ENCODE data around the gene SREBF1. TPM values are rescaled to one million over a fixed set of nuclear protein-coding genes. Genes with fewer than 3 reads are reported as not detected.
A peak's percentile ranks its signal among the peaks of the same experiment; 100 is the strongest.

Gene SREBF1
- total RNA-seq, 2 donors from 2014 or later = 192 to 209 TPM

- H3K27me3 Mint-ChIP-seq (ENCODE audit: low read depth) = no peaks in the 10 kb centered on the region
- no peak for DNase-seq
- no peak overlapping the region for H3K27ac Mint-ChIP-seq
- no peak overlapping the region for H3K4me3 Mint-ChIP-seq
- H3K36me3 Mint-ChIP-seq (ENCODE audit: insufficient read depth in 2 of 2) = peaks cover 0 to 1% of the 10 kb centered on the region in 2 donors
- ATAC-seq (replicated peaks in 1 of 2) = no peak
- H3K4me1 Mint-ChIP-seq (ENCODE audit: low read depth) = peaks cover 9% of the 10 kb centered on the region
- H3K9me3 Mint-ChIP-seq = no peaks in the 10 kb centered on the region
Observed at GRCh38 chr17:17806035-17806434, 30.8 kb downstream of the SREBF1 start.

GRCh38 chr17:17805575-17805974, 31.2 kb downstream of the SREBF1 start:
- peak in 1 of 2 donors; percentile 8 for ATAC-seq (replicated peaks in 1 of 2)
- peaks cover 0 to under 1% of the 10 kb centered on the region in 2 donors for H3K36me3 Mint-ChIP-seq (ENCODE audit: insufficient read depth in 2 of 2)
- H3K4me3 Mint-ChIP-seq = no peak overlapping the region
- no peaks in the 10 kb centered on the region for H3K9me3 Mint-ChIP-seq
- no peak for DNase-seq
- no peak overlapping the region for H3K27ac Mint-ChIP-seq
- H3K4me1 Mint-ChIP-seq (ENCODE audit: low read depth) = peaks cover 9% of the 10 kb centered on the region
- no peaks in the 10 kb centered on the region for H3K27me3 Mint-ChIP-seq (ENCODE audit: low read depth)

- Mint-ChIP-seq H3K4me3 (no peak overlapping the region), H3K27ac (peak overlapping the region; percentile 47), H3K9me3 (no peaks in the 10 kb centered on the region), H3K4me1 (ENCODE audit: low read depth) (peaks cover 6% of the 10 kb centered on the region), H3K27me3 (ENCODE audit: low read depth) (no peaks in the 10 kb centered on the region), H3K36me3 (ENCODE audit: insufficient read depth in 2 of 2) (no peaks in the 10 kb centered on the region)
- ATAC-seq (replicated peaks in 1 of 2) (no peak), DNase-seq (no peak)
Observed at GRCh38 chr17:17804007-17804406, 32.8 kb downstream of the SREBF1 start.

GRCh38 chr17:17801800-17802481, 34.8 kb downstream of the SREBF1 start:
- no peaks in the 10 kb centered on the region for H3K4me1 Mint-ChIP-seq (ENCODE audit: low read depth)
- H3K27ac Mint-ChIP-seq = no peak overlapping the region
- H3K36me3 Mint-ChIP-seq (ENCODE audit: insufficient read depth in 2 of 2) = no peaks in the 10 kb centered on the region
- no peak for ATAC-seq (replicated peaks in 1 of 2)
- H3K4me3 Mint-ChIP-seq = no peak overlapping the region
- H3K9me3 Mint-ChIP-seq = no peaks in the 10 kb centered on the region
- DNase-seq = no peak
- no peaks in the 10 kb centered on the region for H3K27me3 Mint-ChIP-seq (ENCODE audit: low read depth)

GRCh38 chr17:17800504-17801021, 36.2 kb downstream of the SREBF1 start:
- DNase-seq (no peak), ATAC-seq (replicated peaks in 1 of 2) (no peak)
- Mint-ChIP-seq H3K4me1 (ENCODE audit: low read depth) (no peaks in the 10 kb centered on the region), H3K27ac (peak overlapping the region; percentile 79), H3K9me3 (no peaks in the 10 kb centered on the region), H3K27me3 (ENCODE audit: low read depth) (no peaks in the 10 kb centered on the region), H3K36me3 (ENCODE audit: insufficient read depth in 2 of 2) (no peaks in the 10 kb centered on the region), H3K4me3 (no peak overlapping the region)

- DNase-seq (no peak), ATAC-seq (replicated peaks in 1 of 2) (no peak)
- H3K36me3 Mint-ChIP-seq (ENCODE audit: insufficient read depth in 2 of 2) = no peaks in the 10 kb centered on the region
- no peaks in the 10 kb centered on the region for H3K27me3 Mint-ChIP-seq (ENCODE audit: low read depth)
- H3K4me1 Mint-ChIP-seq (ENCODE audit: low read depth) = peaks cover 5% of the 10 kb centered on the region
- no peak overlapping the region for H3K4me3 Mint-ChIP-seq
- H3K27ac Mint-ChIP-seq = no peak overlapping the region
- no peaks in the 10 kb centered on the region for H3K9me3 Mint-ChIP-seq
Observed at GRCh38 chr17:17798573-17799255, 38.1 kb downstream of the SREBF1 start.

GRCh38 chr17:17798010-17798556, 38.7 kb downstream of the SREBF1 start:
- Mint-ChIP-seq H3K36me3 (ENCODE audit: insufficient read depth in 2 of 2) (no peaks in the 10 kb centered on the region), H3K4me1 (ENCODE audit: low read depth) (peaks cover 11% of the 10 kb centered on the region), H3K9me3 (no peaks in the 10 kb centered on the region), H3K4me3 (no peak overlapping the region), H3K27me3 (ENCODE audit: low read depth) (no peaks in the 10 kb centered on the region), H3K27ac (no peak overlapping the region)
- no peak for DNase-seq
- ATAC-seq (replicated peaks in 1 of 2) = no peak

- Mint-ChIP-seq H3K4me3 (no peak overlapping the region), H3K4me1 (ENCODE audit: low read depth) (peaks cover 20% of the 10 kb centered on the region), H3K27me3 (ENCODE audit: low read depth) (no peaks in the 10 kb centered on the region), H3K9me3 (no peaks in the 10 kb centered on the region), H3K27ac (no peak overlapping the region), H3K36me3 (ENCODE audit: insufficient read depth in 2 of 2) (no peaks in the 10 kb centered on the region)
- no peak for DNase-seq
- ATAC-seq (replicated peaks in 1 of 2) = no peak
Observed at GRCh38 chr17:17797119-17797809, 39.5 kb downstream of the SREBF1 start.

GRCh38 chr17:17796787-17797061, 40.1 kb downstream of the SREBF1 start:
- H3K36me3 Mint-ChIP-seq (ENCODE audit: insufficient read depth in 2 of 2) = no peaks in the 10 kb centered on the region
- ATAC-seq (replicated peaks in 1 of 2) = no peak
- H3K27ac Mint-ChIP-seq = no peak overlapping the region
- no peak for DNase-seq
- no peaks in the 10 kb centered on the region for H3K27me3 Mint-ChIP-seq (ENCODE audit: low read depth)
- no peaks in the 10 kb centered on the region for H3K9me3 Mint-ChIP-seq
- peaks cover 25% of the 10 kb centered on the region for H3K4me1 Mint-ChIP-seq (ENCODE audit: low read depth)
- no peak overlapping the region for H3K4me3 Mint-ChIP-seq

- DNase-seq (no peak), ATAC-seq (replicated peaks in 1 of 2) (no peak)
- Mint-ChIP-seq H3K27me3 (ENCODE audit: low read depth) (no peaks in the 10 kb centered on the region), H3K36me3 (ENCODE audit: insufficient read depth in 2 of 2) (no peaks in the 10 kb centered on the region), H3K9me3 (no peaks in the 10 kb centered on the region), H3K27ac (no peak overlapping the region), H3K4me3 (no peak overlapping the region), H3K4me1 (ENCODE audit: low read depth) (peaks cover 26% of the 10 kb centered on the region)
Observed at GRCh38 chr17:17795946-17796786, 40.6 kb downstream of the SREBF1 start.

- Mint-ChIP-seq H3K36me3 (ENCODE audit: insufficient read depth in 2 of 2) (no peaks in the 10 kb centered on the region), H3K27me3 (ENCODE audit: low read depth) (no peaks in the 10 kb centered on the region), H3K9me3 (no peaks in the 10 kb centered on the region), H3K4me1 (ENCODE audit: low read depth) (peaks cover 26% of the 10 kb centered on the region), H3K4me3 (no peak overlapping the region), H3K27ac (no peak overlapping the region)
- DNase-seq (no peak), ATAC-seq (replicated peaks in 1 of 2) (no peak)
Observed at GRCh38 chr17:17795296-17795695, 41.5 kb downstream of the SREBF1 start.

- Mint-ChIP-seq H3K27me3 (ENCODE audit: low read depth) (no peaks in the 10 kb centered on the region), H3K36me3 (ENCODE audit: insufficient read depth in 2 of 2) (no peaks in the 10 kb centered on the region), H3K4me1 (ENCODE audit: low read depth) (peaks cover 26% of the 10 kb centered on the region), H3K27ac (no peak overlapping the region), H3K4me3 (no peak overlapping the region), H3K9me3 (no peaks in the 10 kb centered on the region)
- no peak for DNase-seq
- ATAC-seq (replicated peaks in 1 of 2) = no peak
Observed at GRCh38 chr17:17794382-17794781, 42.4 kb downstream of the SREBF1 start.
